ENCODE results near the gene SON. TPM values are rescaled to one million over a fixed set of nuclear protein-coding genes. Genes with fewer than 3 reads are reported as not detected.
"Not testable (repeated sequence)": the region's sequence is repeated elsewhere in the genome, so short reads cannot be mapped to it uniquely, and the experiment has no call there.

Gene SON
- total RNA-seq, 1 donor from 2014 or later: 311 TPM

- DNase-seq (ENCODE audit: low spot score): peak; percentile 97
- H3K36me3 Mint-ChIP-seq (ENCODE audit: low read depth, unreplicated experiment): peaks cover 3% of the 10 kb centered on the region
- peak within 1 kb of the TSS; percentile 76 for H3K27ac Mint-ChIP-seq (ENCODE audit: unreplicated experiment)
- peak within 1 kb of the TSS; percentile 94 for H3K4me3 Mint-ChIP-seq (ENCODE audit: unreplicated experiment)
- peaks cover 17% of the 10 kb centered on the region for H3K4me1 Mint-ChIP-seq (ENCODE audit: unreplicated experiment)
- no peaks in the 10 kb centered on the region for H3K9me3 Mint-ChIP-seq (ENCODE audit: unreplicated experiment)
- H3K27me3 Mint-ChIP-seq (ENCODE audit: unreplicated experiment): no peaks in the 10 kb centered on the region
- no peak for TF ChIP-seq CTCF (IDR thresholded peaks at IDR 0.05; ENCODE audit: unreplicated experiment)
These were observed 45.9 kb downstream of the SON start, which contains the start of gene DONSON for GRCh38 chr21:33588485-33589335. DONSON (minus strand) TSS chr21:33588684; CDS start chr21:33588641, 43 bp downstream.

- Mint-ChIP-seq H3K36me3 (ENCODE audit: low read depth, unreplicated experiment) (peaks cover 14% of the 10 kb centered on the region), H3K4me1 (ENCODE audit: unreplicated experiment) (no peaks in the 10 kb centered on the region), H3K27me3 (ENCODE audit: unreplicated experiment) (no peaks in the 10 kb centered on the region), H3K27ac (ENCODE audit: unreplicated experiment) (no peak overlapping the region), H3K4me3 (ENCODE audit: unreplicated experiment) (no peak overlapping the region), H3K9me3 (ENCODE audit: unreplicated experiment) (no peaks in the 10 kb centered on the region)
- no peak for TF ChIP-seq CTCF (IDR thresholded peaks at IDR 0.05; ENCODE audit: unreplicated experiment)
- no peak for DNase-seq (ENCODE audit: low spot score)
These were observed 55.2 kb downstream of the SON start for GRCh38 chr21:33598051-33598450.

- Mint-ChIP-seq H3K36me3 (ENCODE audit: low read depth, unreplicated experiment) (peaks cover 3% of the 10 kb centered on the region), H3K27ac (ENCODE audit: unreplicated experiment) (no peak overlapping the region), H3K4me3 (ENCODE audit: unreplicated experiment) (peak overlapping the region; percentile 8), H3K27me3 (ENCODE audit: unreplicated experiment) (no peaks in the 10 kb centered on the region), H3K9me3 (ENCODE audit: unreplicated experiment) (no peaks in the 10 kb centered on the region), H3K4me1 (ENCODE audit: unreplicated experiment) (no peaks in the 10 kb centered on the region)
- no peak for TF ChIP-seq CTCF (IDR thresholded peaks at IDR 0.05; ENCODE audit: unreplicated experiment)
- no peak for DNase-seq (ENCODE audit: low spot score)
These were observed 65.7 kb downstream of the SON start for GRCh38 chr21:33608559-33608958.

GRCh38 chr21:33611006-33611744 lies 68.3 kb downstream of the SON start:
- no peaks in the 10 kb centered on the region for H3K9me3 Mint-ChIP-seq (ENCODE audit: unreplicated experiment)
- H3K27me3 Mint-ChIP-seq (ENCODE audit: unreplicated experiment): no peaks in the 10 kb centered on the region
- TF ChIP-seq CTCF (IDR thresholded peaks at IDR 0.05; ENCODE audit: unreplicated experiment): no peak
- H3K36me3 Mint-ChIP-seq (ENCODE audit: low read depth, unreplicated experiment): peaks cover 5% of the 10 kb centered on the region
- no peak overlapping the region for H3K4me3 Mint-ChIP-seq (ENCODE audit: unreplicated experiment)
- no peak overlapping the region for H3K27ac Mint-ChIP-seq (ENCODE audit: unreplicated experiment)
- H3K4me1 Mint-ChIP-seq (ENCODE audit: unreplicated experiment): no peaks in the 10 kb centered on the region
- no peak for DNase-seq (ENCODE audit: low spot score)

- not testable (repeated sequence) for DNase-seq (ENCODE audit: low spot score); H3K9me3 Mint-ChIP-seq (ENCODE audit: unreplicated experiment); H3K27me3 Mint-ChIP-seq (ENCODE audit: unreplicated experiment); H3K27ac Mint-ChIP-seq (ENCODE audit: unreplicated experiment); H3K4me1 Mint-ChIP-seq (ENCODE audit: unreplicated experiment)
- Mint-ChIP-seq H3K4me3 (ENCODE audit: unreplicated experiment) (peak overlapping the region; percentile 44), H3K36me3 (ENCODE audit: low read depth, unreplicated experiment) (peaks cover 33% of the 10 kb centered on the region)
These were observed 74.7 kb downstream of the SON start for GRCh38 chr21:33617565-33617964.
